Immature natural killer cell (primary cell): ENCODE results near the gene ZNF668. TPM values are rescaled to one million over a fixed set of nuclear protein-coding genes. Genes with fewer than 3 reads are reported as not detected.

Experiments used
- DNase-seq, 3 donors: peaks; one replicate each; pipeline ENCODE4 v3.0.0; 2022; ENCODE audit warnings: mixed read lengths in 1 of 3
- H3K27ac Mint-ChIP-seq, 6 donors: one replicate each; pipeline ENCODE4 v1.8.0; 2020; ENCODE audit warnings: mixed read lengths in 6 of 6, mild to moderate bottlenecking in 5 of 6, inconsistent platforms in 4 of 6, moderate library complexity in 3 of 6
- H3K27me3 Mint-ChIP-seq, 3 donors: one replicate each; pipeline ENCODE4 v1.8.0; 2020 to 2021; ENCODE audit warnings: low read depth in 3 of 3, mild to moderate bottlenecking in 3 of 3, mixed read lengths in 3 of 3, moderate library complexity in 3 of 3, inconsistent platforms in 1 of 3
- H3K36me3 Mint-ChIP-seq, 3 donors: one replicate each; pipeline ENCODE4 v1.8.0; 2020; ENCODE audit warnings: mixed read lengths in 3 of 3, inconsistent platforms in 2 of 3, mild to moderate bottlenecking in 2 of 3
- H3K4me1 Mint-ChIP-seq, 2 donors: one replicate each; pipeline ENCODE4 v1.8.0; 2020; ENCODE audit warnings: inconsistent platforms in 2 of 2, mild to moderate bottlenecking in 2 of 2, mixed read lengths in 2 of 2, moderate library complexity in 1 of 2
- H3K4me3 Mint-ChIP-seq, 5 donors: one replicate each; pipeline ENCODE4 v1.8.0; 2020; ENCODE audit warnings: mild to moderate bottlenecking in 5 of 5, mixed read lengths in 5 of 5, inconsistent platforms in 3 of 5, moderate library complexity in 3 of 5
- H3K9me3 Mint-ChIP-seq, 6 donors: one replicate each; pipeline ENCODE4 v1.8.0; 2020; ENCODE audit warnings: mild to moderate bottlenecking in 6 of 6, mixed read lengths in 6 of 6, inconsistent platforms in 4 of 6, moderate library complexity in 3 of 6
- polyA plus RNA-seq, 3 donors: library from polyadenylated mRNA; unstranded; fragments of 300-500 nt; fragmentation: Illumina TruSeq; gene quantifications; one replicate each; pipeline ENCODE4 v1.2.3, GENCODE V29; 2021

Gene ZNF668
- polyA plus RNA-seq, 3 donors from 2014 or later, result 6.8 to 17.2 (median 10.1) TPM

DNA sequence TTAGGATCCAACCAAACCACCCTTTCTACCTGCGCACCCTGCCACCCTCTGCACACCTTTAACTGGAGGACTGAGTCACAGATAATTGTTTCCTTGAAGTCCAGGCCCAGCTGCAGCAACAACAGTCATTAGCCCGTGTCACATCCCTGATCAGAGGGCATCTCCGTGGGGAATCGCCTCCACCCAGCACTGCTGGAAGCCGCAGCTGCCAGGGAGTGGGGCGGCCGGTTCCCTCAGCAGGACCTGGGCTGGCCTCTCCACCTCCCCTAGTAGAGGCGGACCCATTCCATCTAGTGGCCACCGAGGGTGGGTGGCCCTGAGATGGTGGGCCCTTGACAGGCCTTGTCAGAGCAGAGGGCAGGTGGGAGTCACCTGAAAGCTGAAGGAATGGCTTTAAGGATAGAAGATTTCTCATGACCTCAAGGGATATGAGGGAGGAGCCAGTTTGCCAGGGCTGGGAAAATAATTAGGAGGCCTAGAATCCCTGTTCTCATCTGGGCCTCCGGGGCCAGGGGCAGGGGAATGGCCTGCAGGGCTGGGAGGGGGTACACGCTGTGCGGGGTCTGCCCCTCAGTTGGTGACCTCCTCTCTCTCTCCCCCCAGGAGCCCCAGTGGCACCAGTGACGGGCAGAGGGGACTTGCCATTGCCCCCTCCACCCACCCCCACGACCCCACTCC is 8.5 kb upstream of the ZNF668 start:
- H3K9me3 Mint-ChIP-seq, result no peaks in the 10 kb centered on the region
- peaks cover 0 to 3% (median 2%) of the 10 kb centered on the region in 3 donors for H3K27me3 Mint-ChIP-seq
- peaks cover 0 to 11% (median 8%) of the 10 kb centered on the region in 3 donors for H3K36me3 Mint-ChIP-seq
- H3K4me1 Mint-ChIP-seq, result peaks cover 18 to 22% of the 10 kb centered on the region in 2 donors
- DNase-seq, result no peak
- H3K4me3 Mint-ChIP-seq, result peak overlapping the region in 1 of 5 donors; percentile 19
- peak overlapping the region in 4 of 6 donors; percentile 63 to 81 (median 67) for H3K27ac Mint-ChIP-seq

GRCh38 chr16:31081428-31082351 is 7.7 kb upstream of the ZNF668 start:
- peaks cover 0 to 3% (median 2%) of the 10 kb centered on the region in 3 donors for H3K27me3 Mint-ChIP-seq
- no peaks in the 10 kb centered on the region for H3K9me3 Mint-ChIP-seq
- H3K4me3 Mint-ChIP-seq, result peak overlapping the region in 1 of 5 donors; percentile 19
- peaks cover 0 to 11% (median 8%) of the 10 kb centered on the region in 3 donors for H3K36me3 Mint-ChIP-seq
- H3K4me1 Mint-ChIP-seq, result peaks cover 18 to 22% of the 10 kb centered on the region in 2 donors
- no peak for DNase-seq
- peak overlapping the region in 4 of 6 donors; percentile 63 to 81 (median 67) for H3K27ac Mint-ChIP-seq

- Mint-ChIP-seq H3K36me3 (peaks cover 0 to 11% (median 8%) of the 10 kb centered on the region in 3 donors), H3K27ac (peak overlapping the region in 3 of 6 donors; percentile 45 to 68 (median 53)), H3K4me1 (peaks cover 23 to 28% of the 10 kb centered on the region in 2 donors), H3K4me3 (no peak overlapping the region), H3K9me3 (no peaks in the 10 kb centered on the region), H3K27me3 (peaks cover 0 to 3% (median 2%) of the 10 kb centered on the region in 3 donors)
- no peak for DNase-seq
Observed at GRCh38 chr16:31080756-31081419, 6.8 kb upstream of the ZNF668 start.

- Mint-ChIP-seq H3K4me1 (peaks cover 29 to 34% of the 10 kb centered on the region in 2 donors), H3K4me3 (no peak overlapping the region), H3K27me3 (peaks cover 0 to 3% (median 2%) of the 10 kb centered on the region in 3 donors), H3K9me3 (no peaks in the 10 kb centered on the region), H3K27ac (no peak overlapping the region), H3K36me3 (peaks cover 0 to 7% (median 4%) of the 10 kb centered on the region in 3 donors)
- DNase-seq, result no peak
Observed at GRCh38 chr16:31080035-31080629, 6.1 kb upstream of the ZNF668 start.

DNA sequence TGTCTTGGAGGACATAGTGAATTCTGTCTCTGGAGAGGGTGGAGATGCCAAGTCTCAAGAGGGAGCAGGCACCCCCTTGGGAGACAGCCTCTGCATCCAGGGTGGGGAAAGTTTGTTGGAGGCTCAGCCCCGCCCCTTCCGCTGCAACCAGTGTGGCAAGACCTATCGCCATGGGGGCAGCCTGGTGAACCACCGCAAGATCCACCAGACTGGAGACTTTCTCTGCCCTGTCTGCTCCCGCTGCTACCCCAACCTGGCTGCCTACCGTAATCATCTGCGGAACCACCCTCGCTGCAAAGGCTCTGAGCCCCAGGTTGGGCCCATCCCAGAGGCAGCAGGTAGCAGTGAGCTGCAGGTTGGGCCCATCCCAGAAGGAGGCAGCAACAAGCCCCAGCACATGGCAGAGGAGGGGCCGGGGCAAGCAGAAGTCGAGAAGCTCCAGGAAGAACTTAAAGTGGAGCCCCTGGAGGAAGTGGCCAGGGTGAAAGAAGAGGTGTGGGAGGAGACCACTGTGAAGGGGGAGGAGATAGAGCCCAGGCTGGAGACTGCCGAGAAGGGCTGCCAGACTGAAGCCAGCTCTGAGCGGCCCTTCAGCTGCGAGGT is 5.4 kb upstream of the ZNF668 start:
- Mint-ChIP-seq H3K27ac (peak overlapping the region in 3 of 6 donors; percentile 34 to 73 (median 49)), H3K36me3 (peaks cover 0 to 10% (median 4%) of the 10 kb centered on the region in 3 donors), H3K4me1 (peaks cover 36 to 41% of the 10 kb centered on the region in 2 donors), H3K4me3 (peak overlapping the region in 2 of 5 donors; percentile 33 to 51), H3K27me3 (peaks cover 3 to 5% (median 3%) of the 10 kb centered on the region in 3 donors), H3K9me3 (no peaks in the 10 kb centered on the region)
- peak in 2 of 3 donors; percentile 21 to 33 for DNase-seq

DNA sequence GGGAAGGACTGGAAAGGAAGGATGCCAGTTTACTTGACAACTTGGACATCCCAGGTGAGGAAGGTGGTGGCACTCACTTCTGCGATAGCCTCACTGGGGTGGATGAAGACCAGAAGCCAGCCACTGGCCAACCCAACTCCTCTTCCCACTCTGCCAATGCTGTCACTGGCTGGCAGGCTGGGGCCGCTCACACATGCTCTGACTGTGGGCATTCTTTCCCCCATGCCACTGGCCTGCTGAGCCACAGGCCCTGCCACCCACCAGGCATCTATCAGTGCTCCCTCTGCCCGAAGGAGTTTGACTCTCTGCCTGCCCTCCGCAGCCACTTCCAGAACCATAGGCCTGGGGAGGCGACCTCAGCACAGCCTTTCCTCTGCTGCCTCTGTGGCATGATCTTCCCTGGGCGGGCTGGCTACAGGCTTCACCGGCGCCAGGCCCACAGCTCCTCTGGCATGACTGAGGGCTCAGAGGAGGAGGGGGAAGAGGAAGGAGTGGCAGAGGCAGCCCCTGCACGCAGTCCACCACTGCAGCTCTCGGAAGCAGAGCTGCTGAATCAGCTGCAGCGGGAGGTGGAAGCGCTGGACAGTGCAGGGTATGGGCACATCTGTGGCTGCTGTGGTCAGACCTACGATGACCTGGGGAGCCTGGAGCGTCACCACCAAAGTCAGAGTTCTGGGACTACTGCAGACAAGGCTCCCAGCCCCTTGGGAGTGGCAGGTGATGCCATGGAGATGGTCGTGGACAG is 4.7 kb upstream of the ZNF668 start:
- DNase-seq, result no peak
- peaks cover 0 to 10% (median 4%) of the 10 kb centered on the region in 3 donors for H3K36me3 Mint-ChIP-seq
- H3K27me3 Mint-ChIP-seq, result peaks cover 3 to 11% (median 10%) of the 10 kb centered on the region in 3 donors
- no peak overlapping the region for H3K4me3 Mint-ChIP-seq
- H3K27ac Mint-ChIP-seq, result peak overlapping the region in 1 of 6 donors; percentile 59
- no peaks in the 10 kb centered on the region for H3K9me3 Mint-ChIP-seq
- peaks cover 36 to 47% of the 10 kb centered on the region in 2 donors for H3K4me1 Mint-ChIP-seq

- Mint-ChIP-seq H3K36me3 (peaks cover 0 to 10% (median 4%) of the 10 kb centered on the region in 3 donors), H3K27me3 (peaks cover 3 to 17% (median 11%) of the 10 kb centered on the region in 3 donors), H3K4me3 (peak overlapping the region in 2 of 5 donors; percentile 5 to 6), H3K9me3 (no peaks in the 10 kb centered on the region), H3K4me1 (peaks cover 39 to 49% of the 10 kb centered on the region in 2 donors), H3K27ac (peak overlapping the region in 2 of 6 donors; percentile 10 to 50)
- no peak for DNase-seq
Observed at GRCh38 chr16:31077592-31078396, 3.8 kb upstream of the ZNF668 start.

DNA sequence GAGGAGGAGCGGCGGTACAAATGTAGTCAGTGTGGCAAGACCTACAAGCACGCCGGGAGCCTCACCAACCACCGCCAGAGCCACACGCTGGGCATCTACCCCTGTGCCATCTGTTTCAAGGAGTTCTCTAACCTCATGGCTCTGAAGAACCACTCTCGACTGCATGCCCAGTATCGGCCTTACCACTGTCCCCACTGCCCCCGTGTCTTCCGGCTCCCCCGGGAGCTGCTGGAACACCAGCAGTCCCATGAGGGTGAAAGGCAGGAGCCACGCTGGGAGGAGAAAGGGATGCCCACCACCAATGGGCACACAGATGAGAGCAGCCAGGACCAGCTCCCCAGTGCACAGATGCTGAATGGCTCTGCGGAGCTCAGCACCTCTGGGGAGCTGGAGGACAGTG is 3.0 kb upstream of the ZNF668 start:
- Mint-ChIP-seq H3K27ac (peak overlapping the region in 1 of 6 donors; percentile 48), H3K4me1 (peaks cover 45 to 52% of the 10 kb centered on the region in 2 donors), H3K4me3 (no peak overlapping the region), H3K27me3 (peaks cover 3 to 20% (median 15%) of the 10 kb centered on the region in 3 donors), H3K36me3 (peaks cover 0 to 8% (median 4%) of the 10 kb centered on the region in 3 donors), H3K9me3 (no peaks in the 10 kb centered on the region)
- DNase-seq, result no peak

- H3K4me1 Mint-ChIP-seq, result peaks cover 50 to 58% of the 10 kb centered on the region in 2 donors
- no peaks in the 10 kb centered on the region for H3K9me3 Mint-ChIP-seq
- H3K27ac Mint-ChIP-seq, result peak overlapping the region in 5 of 6 donors; percentile 45 to 99 (median 96)
Observed at GRCh38 chr16:31076319-31076718, 2.3 kb upstream of the ZNF668 start.

DNA sequence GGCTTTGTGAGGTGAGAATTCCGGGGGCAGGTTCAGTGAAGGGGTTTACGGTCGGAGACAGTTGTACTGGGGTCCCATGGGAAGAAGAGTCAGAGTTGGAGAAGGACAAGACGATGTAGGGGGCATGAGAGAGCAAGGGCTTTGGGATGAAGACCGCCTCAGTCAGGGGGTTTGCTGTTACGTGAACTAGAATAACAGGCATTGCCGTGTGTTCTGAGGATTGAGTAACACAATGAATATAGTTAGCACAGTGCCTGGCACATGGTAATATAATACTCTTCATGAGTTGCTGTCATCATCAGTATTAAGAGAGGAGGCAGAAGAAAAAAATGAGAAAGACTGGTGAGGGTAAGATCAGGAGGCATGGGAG is 759 bp upstream of the ZNF668 start:
- Mint-ChIP-seq H3K36me3 (peaks cover 0 to 8% (median 4%) of the 10 kb centered on the region in 3 donors), H3K27ac (peak overlapping the region; percentile 95 to 99 (median 97)), H3K9me3 (no peaks in the 10 kb centered on the region), H3K4me3 (peak overlapping the region; percentile 86 to 96 (median 92)), H3K27me3 (peaks cover 4 to 20% (median 15%) of the 10 kb centered on the region in 3 donors), H3K4me1 (peaks cover 47 to 52% of the 10 kb centered on the region in 2 donors)
- no peak for DNase-seq

More at GRCh38 chr16:31076319-31076718, 2.3 kb upstream of the ZNF668 start:
- Mint-ChIP-seq H3K36me3 (peaks cover 0 to 8% (median 4%) of the 10 kb centered on the region in 3 donors), H3K4me3 (peak overlapping the region in 2 of 5 donors; percentile 45 to 52), H3K27me3 (peaks cover 3 to 20% (median 15%) of the 10 kb centered on the region in 3 donors)
- DNase-seq, result no peak
